ENCODE measurements around the gene SPDYE17.
"Not testable (repeated sequence)": the region's sequence is repeated elsewhere in the genome, so short reads cannot be mapped to it uniquely, and the experiment has no call there.

- TF ChIP-seq POLR2A (IDR thresholded peaks at IDR 0.05), result not testable (repeated sequence)
- TF ChIP-seq, protein P1, sequence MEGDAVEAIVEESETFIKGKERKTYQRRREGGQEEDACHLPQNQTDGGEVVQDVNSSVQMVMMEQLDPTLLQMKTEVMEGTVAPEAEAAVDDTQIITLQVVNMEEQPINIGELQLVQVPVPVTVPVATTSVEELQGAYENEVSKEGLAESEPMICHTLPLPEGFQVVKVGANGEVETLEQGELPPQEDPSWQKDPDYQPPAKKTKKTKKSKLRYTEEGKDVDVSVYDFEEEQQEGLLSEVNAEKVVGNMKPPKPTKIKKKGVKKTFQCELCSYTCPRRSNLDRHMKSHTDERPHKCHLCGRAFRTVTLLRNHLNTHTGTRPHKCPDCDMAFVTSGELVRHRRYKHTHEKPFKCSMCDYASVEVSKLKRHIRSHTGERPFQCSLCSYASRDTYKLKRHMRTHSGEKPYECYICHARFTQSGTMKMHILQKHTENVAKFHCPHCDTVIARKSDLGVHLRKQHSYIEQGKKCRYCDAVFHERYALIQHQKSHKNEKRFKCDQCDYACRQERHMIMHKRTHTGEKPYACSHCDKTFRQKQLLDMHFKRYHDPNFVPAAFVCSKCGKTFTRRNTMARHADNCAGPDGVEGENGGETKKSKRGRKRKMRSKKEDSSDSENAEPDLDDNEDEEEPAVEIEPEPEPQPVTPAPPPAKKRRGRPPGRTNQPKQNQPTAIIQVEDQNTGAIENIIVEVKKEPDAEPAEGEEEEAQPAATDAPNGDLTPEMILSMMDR (IDR thresholded peaks at IDR 0.05), result not testable (repeated sequence)
Observed at GRCh38 chr7:76994286-76994685, 37.9 kb downstream of the SPDYE17 start.

Data from esophagus squamous epithelium (tissue), 4 donors.